ENCODE measurements around the gene PSAPL1.

DNA sequence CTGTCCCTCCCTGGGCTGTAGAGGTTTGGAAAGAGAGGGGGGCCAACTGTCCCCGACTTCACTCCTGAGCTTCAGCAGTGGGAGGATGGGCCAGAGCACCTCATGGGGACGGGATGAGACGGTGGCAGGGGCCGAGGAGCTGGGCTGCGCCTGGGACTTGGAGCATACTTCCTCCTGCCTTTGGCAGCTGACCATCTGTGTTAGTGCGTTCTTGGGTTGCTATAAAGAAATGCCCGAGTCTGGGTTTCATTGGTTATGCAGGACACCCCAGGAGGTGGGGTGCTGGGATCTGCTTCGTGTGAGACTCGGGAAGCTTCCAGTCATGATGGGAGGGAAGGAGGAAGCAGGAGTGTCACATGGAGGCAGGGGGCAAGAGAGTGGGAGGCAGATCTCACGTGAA, 7.4 kb downstream of the PSAPL1 start:
- TF ChIP-seq EZH2 (IDR thresholded peaks at IDR 0.05; ENCODE audit: insufficient read depth, poor library complexity, severe bottlenecking): no peak
- TF ChIP-seq EZH2phosphoT487 (IDR thresholded peaks at IDR 0.05; ENCODE audit: insufficient read depth, low read depth): no peak
